Left hindlimb (tissue), 1 donor: Measurements from ENCODE around the gene LRRC26.

Experiments
- DNase-seq: peaks from one replicate; pipeline ENCODE4 v3.0.0-alpha.2; 2018

Gene LRRC26

GRCh38 chr9:137181680-137182079, 11.8 kb upstream of the LRRC26 start:
- no peak for DNase-seq

GRCh38 chr9:137180491-137180890, 10.6 kb upstream of the LRRC26 start:
- no peak for DNase-seq

GRCh38 chr9:137179761-137180160, 9.9 kb upstream of the LRRC26 start:
- DNase-seq = no peak

GRCh38 chr9:137178939-137179630, 9.2 kb upstream of the LRRC26 start:
- DNase-seq = no peak

GRCh38 chr9:137178201-137178938, 8.5 kb upstream of the LRRC26 start:
- DNase-seq = no peak

GRCh38 chr9:137176302-137177182, 6.7 kb upstream of the LRRC26 start:
- no peak for DNase-seq

- no peak for DNase-seq
Measured at GRCh38 chr9:137175345-137175961, 5.6 kb upstream of the LRRC26 start.

- no peak for DNase-seq
Measured at GRCh38 chr9:137174722-137175293, 5.0 kb upstream of the LRRC26 start.

- no peak for DNase-seq
Measured at GRCh38 chr9:137173796-137174664, 4.2 kb upstream of the LRRC26 start.

- DNase-seq = no peak
Measured at GRCh38 chr9:137172901-137173795, 3.3 kb upstream of the LRRC26 start.

- no peak for DNase-seq
Measured at GRCh38 chr9:137171149-137171900, 1.5 kb upstream of the LRRC26 start.

- no peak for DNase-seq
Measured at GRCh38 chr9:137170486-137171148, 766 bp upstream of the LRRC26 start.

- DNase-seq = no peak
Measured at GRCh38 chr9:137168904-137169856, 671 bp downstream of the LRRC26 start.

GRCh38 chr9:137168573-137168903, 1.3 kb downstream of the LRRC26 start:
- DNase-seq = no peak

GRCh38 chr9:137167747-137168572, 1.9 kb downstream of the LRRC26 start:
- DNase-seq = no peak

- no peak for DNase-seq
Measured at GRCh38 chr9:137167277-137167746, 2.5 kb downstream of the LRRC26 start.
